T-helper 1 cell treated with Interleukin-12 subunit alpha and Interleukin-12 subunit beta and Interleukin-4 antibody, amounts not matched to agents 30 μg/mL and 1 μg/mL, for 36 hours (primary cell): Measurements from ENCODE around the gene YJEFN3.

Source experiments
- H3K27ac Mint-ChIP-seq: one replicate; pipeline ENCODE4 v1.8.0; 2021; ENCODE audit warnings: mild to moderate bottlenecking, mixed read lengths
- H3K27me3 Mint-ChIP-seq: one replicate; pipeline ENCODE4 v1.8.0; 2021; ENCODE audit warnings: low read depth, mixed read lengths
- H3K36me3 Mint-ChIP-seq: one replicate; pipeline ENCODE4 v1.8.0; 2021; ENCODE audit warnings: low read depth, mixed read lengths
- H3K4me1 Mint-ChIP-seq: one replicate; pipeline ENCODE4 v1.8.0; 2021; ENCODE audit warnings: low read depth, mixed read lengths
- H3K4me3 Mint-ChIP-seq: one replicate; pipeline ENCODE4 v1.8.0; 2021; ENCODE audit warnings: mild to moderate bottlenecking, moderate library complexity, mixed read lengths
- H3K9me3 Mint-ChIP-seq: one replicate; pipeline ENCODE4 v1.8.0; 2021; ENCODE audit warnings: mixed read lengths

The YJEFN3 gene

GRCh38 chr19:19525611-19526380, 2.9 kb upstream of the YJEFN3 start:
- Mint-ChIP-seq H3K4me1 (peaks cover 6% of the 10 kb centered on the region), H3K4me3 (no peak overlapping the region), H3K27ac (no peak overlapping the region), H3K9me3 (no peaks in the 10 kb centered on the region), H3K36me3 (peaks cover 9% of the 10 kb centered on the region), H3K27me3 (no peaks in the 10 kb centered on the region)

- Mint-ChIP-seq H3K4me3 (no peak overlapping the region), H3K4me1 (peaks cover 9% of the 10 kb centered on the region), H3K27ac (no peak overlapping the region), H3K9me3 (no peaks in the 10 kb centered on the region), H3K36me3 (peaks cover 6% of the 10 kb centered on the region), H3K27me3 (no peaks in the 10 kb centered on the region)
These were observed 1.9 kb upstream of the YJEFN3 start for GRCh38 chr19:19526581-19527370.

- H3K4me1 Mint-ChIP-seq: peaks cover 12% of the 10 kb centered on the region
- H3K9me3 Mint-ChIP-seq: no peaks in the 10 kb centered on the region
- H3K36me3 Mint-ChIP-seq: peaks cover 9% of the 10 kb centered on the region
- no peak overlapping the region for H3K27ac Mint-ChIP-seq
- no peaks in the 10 kb centered on the region for H3K27me3 Mint-ChIP-seq
- H3K4me3 Mint-ChIP-seq: no peak overlapping the region
These were observed 1.4 kb upstream of the YJEFN3 start for GRCh38 chr19:19527371-19527656.

- Mint-ChIP-seq H3K36me3 (peaks cover 5% of the 10 kb centered on the region), H3K4me3 (no peak overlapping the region), H3K4me1 (peaks cover 10% of the 10 kb centered on the region), H3K27ac (no peak overlapping the region), H3K9me3 (no peaks in the 10 kb centered on the region), H3K27me3 (no peaks in the 10 kb centered on the region)
These were observed 761 bp upstream of the YJEFN3 start for GRCh38 chr19:19527674-19528625.

- Mint-ChIP-seq H3K4me3 (no peak overlapping the region), H3K4me1 (peaks cover 9% of the 10 kb centered on the region)
These were observed 1.2 kb downstream of the YJEFN3 start for GRCh38 chr19:19529783-19530422.

GRCh38 chr19:19530423-19530804, 1.7 kb downstream of the YJEFN3 start:
- Mint-ChIP-seq H3K9me3 (no peaks in the 10 kb centered on the region), H3K36me3 (peaks cover 9% of the 10 kb centered on the region), H3K27ac (no peak overlapping the region), H3K27me3 (no peaks in the 10 kb centered on the region), H3K4me1 (peaks cover 9% of the 10 kb centered on the region), H3K4me3 (no peak overlapping the region)

More at GRCh38 chr19:19529783-19530422, 1.2 kb downstream of the YJEFN3 start:
- Mint-ChIP-seq H3K27ac (no peak overlapping the region), H3K27me3 (no peaks in the 10 kb centered on the region), H3K36me3 (peaks cover 9% of the 10 kb centered on the region), H3K9me3 (no peaks in the 10 kb centered on the region)

GRCh38 chr19:19530889-19531288, 2.2 kb downstream of the YJEFN3 start:
- Mint-ChIP-seq H3K4me3 (no peak overlapping the region), H3K4me1 (peaks cover 9% of the 10 kb centered on the region), H3K27me3 (no peaks in the 10 kb centered on the region), H3K36me3 (peaks cover 9% of the 10 kb centered on the region), H3K27ac (peak overlapping the region; percentile 65), H3K9me3 (no peaks in the 10 kb centered on the region)

- Mint-ChIP-seq H3K27me3 (peaks cover 5% of the 10 kb centered on the region), H3K9me3 (no peaks in the 10 kb centered on the region), H3K27ac (peak overlapping the region; percentile 74), H3K4me3 (no peak overlapping the region), H3K36me3 (peaks cover 9% of the 10 kb centered on the region), H3K4me1 (peaks cover 12% of the 10 kb centered on the region)
These were observed 3.5 kb downstream of the YJEFN3 start for GRCh38 chr19:19531951-19532805.

GRCh38 chr19:19532806-19533701, 4.3 kb downstream of the YJEFN3 start:
- no peak overlapping the region for H3K4me3 Mint-ChIP-seq
- H3K4me1 Mint-ChIP-seq: peaks cover 14% of the 10 kb centered on the region
- H3K27me3 Mint-ChIP-seq: peaks cover 9% of the 10 kb centered on the region
- H3K9me3 Mint-ChIP-seq: no peaks in the 10 kb centered on the region
- peaks cover 9% of the 10 kb centered on the region for H3K36me3 Mint-ChIP-seq
- no peak overlapping the region for H3K27ac Mint-ChIP-seq

GRCh38 chr19:19533841-19534240, 5.1 kb downstream of the YJEFN3 start:
- Mint-ChIP-seq H3K27ac (no peak overlapping the region), H3K27me3 (peaks cover 15% of the 10 kb centered on the region), H3K4me3 (no peak overlapping the region), H3K36me3 (peaks cover 12% of the 10 kb centered on the region), H3K9me3 (no peaks in the 10 kb centered on the region), H3K4me1 (peaks cover 18% of the 10 kb centered on the region)

- H3K27me3 Mint-ChIP-seq: peaks cover 21% of the 10 kb centered on the region
- H3K27ac Mint-ChIP-seq: no peak overlapping the region
- no peaks in the 10 kb centered on the region for H3K9me3 Mint-ChIP-seq
These were observed 6.0 kb downstream of the YJEFN3 start for GRCh38 chr19:19534556-19535265.

More at GRCh38 chr19:19534556-19535265, 6.0 kb downstream of the YJEFN3 start:
- Mint-ChIP-seq H3K36me3 (peaks cover 10% of the 10 kb centered on the region), H3K4me1 (peaks cover 20% of the 10 kb centered on the region), H3K4me3 (no peak overlapping the region)
